H1 (cell line): Measurements from ENCODE around the gene EMD. TPM values are rescaled to one million over a fixed set of nuclear protein-coding genes. Genes with fewer than 3 reads are reported as not detected.

Source experiments
- TBP ChIP-seq: IDR thresholded peaks from 2 replicates; pipeline ENCODE4 v1.6.1; 2011; ENCODE audit warnings: low read depth, low read length, improper control_type of control experiment
- polyA plus RNA-seq, 7 experiments: library from polyadenylated mRNA; depleted of rRNA in 3 of 7; stranded (reverse) in 5 of 7; unstranded in 2 of 7; fragments of >200 nt in 5 of 7; fragments of 200-250 nt in 2 of 7; gene quantifications; 1 replicate in 5 of 7; 2 replicates in 1 of 7; 4 replicates in 1 of 7; pipeline versions ENCODE4 v1.2.1 to v1.2.3, GENCODE V29; 2011 to 2013; ENCODE audit warnings: missing spikeins in 2 of 7, mixed read lengths in 2 of 7
- total RNA-seq: library from RNA; stranded (reverse); fragmentation: NEBNext Ultra II Directional; extraction: Animal tissue kit (Norgen Biotek cat#: 25700); gene quantifications from 2 replicates; pipeline ENCODE4 v1.2.1, GENCODE V29; 2021

The EMD gene
- total and polyA plus RNA-seq, 2 of the 8 experiments (the other 6 are each of a cell fraction or from before 2014, with no cell fraction given), result 45.5 to 109 TPM

GRCh38 chrX:154370300-154371016, 8.6 kb upstream of the EMD start (continued):
- TF ChIP-seq TBP, result no peak
- TF ChIP-seq, all 59 proteins: peak for 3
